Measurements from ENCODE around the gene NUDCD3. TPM values are rescaled to one million over a fixed set of nuclear protein-coding genes. Genes with fewer than 3 reads are reported as not detected.

NUDCD3 gene
- polyA plus RNA-seq, 1 donor (not counting 4 experiments of a cell fraction or from before 2014, with no cell fraction given): 58.7 TPM

DNA sequence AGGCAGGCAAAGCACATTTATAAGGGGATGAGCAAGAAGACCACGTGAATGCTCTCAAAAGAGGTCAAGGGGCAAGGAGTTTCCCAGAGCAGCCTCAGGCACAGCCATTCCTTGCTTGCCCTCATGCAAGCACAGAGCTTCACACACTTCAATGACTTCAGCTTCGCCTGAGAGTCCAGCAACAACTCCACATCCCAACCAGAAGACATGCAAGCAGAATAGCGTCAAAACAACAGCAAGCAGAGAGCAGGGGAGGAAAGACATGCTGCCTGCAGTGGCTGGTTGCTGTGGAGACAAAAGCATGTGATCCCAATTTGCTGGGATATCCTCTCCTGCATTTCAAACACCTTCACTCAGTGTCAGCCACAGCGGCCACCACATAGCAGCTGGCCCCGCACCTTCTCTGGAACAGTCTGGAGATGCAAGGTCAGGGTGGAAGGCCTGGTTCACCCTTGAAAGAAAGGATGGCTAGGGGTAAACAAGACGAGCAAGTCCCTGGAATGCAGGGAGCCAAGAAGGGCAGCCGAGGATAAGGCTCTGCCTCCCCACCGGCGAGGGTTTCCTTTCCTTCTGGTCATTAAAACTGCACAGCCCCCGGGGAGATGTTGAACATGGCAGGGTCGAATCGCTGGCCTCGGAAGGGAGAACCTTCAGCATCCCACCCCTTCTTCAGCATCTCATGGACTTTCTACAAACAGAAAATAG is 104.9 kb downstream of the NUDCD3 start:
- TF ChIP-seq, protein P1, sequence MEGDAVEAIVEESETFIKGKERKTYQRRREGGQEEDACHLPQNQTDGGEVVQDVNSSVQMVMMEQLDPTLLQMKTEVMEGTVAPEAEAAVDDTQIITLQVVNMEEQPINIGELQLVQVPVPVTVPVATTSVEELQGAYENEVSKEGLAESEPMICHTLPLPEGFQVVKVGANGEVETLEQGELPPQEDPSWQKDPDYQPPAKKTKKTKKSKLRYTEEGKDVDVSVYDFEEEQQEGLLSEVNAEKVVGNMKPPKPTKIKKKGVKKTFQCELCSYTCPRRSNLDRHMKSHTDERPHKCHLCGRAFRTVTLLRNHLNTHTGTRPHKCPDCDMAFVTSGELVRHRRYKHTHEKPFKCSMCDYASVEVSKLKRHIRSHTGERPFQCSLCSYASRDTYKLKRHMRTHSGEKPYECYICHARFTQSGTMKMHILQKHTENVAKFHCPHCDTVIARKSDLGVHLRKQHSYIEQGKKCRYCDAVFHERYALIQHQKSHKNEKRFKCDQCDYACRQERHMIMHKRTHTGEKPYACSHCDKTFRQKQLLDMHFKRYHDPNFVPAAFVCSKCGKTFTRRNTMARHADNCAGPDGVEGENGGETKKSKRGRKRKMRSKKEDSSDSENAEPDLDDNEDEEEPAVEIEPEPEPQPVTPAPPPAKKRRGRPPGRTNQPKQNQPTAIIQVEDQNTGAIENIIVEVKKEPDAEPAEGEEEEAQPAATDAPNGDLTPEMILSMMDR (optimal IDR thresholded peaks at IDR 0.05 in 1 of 3, IDR thresholded peaks at IDR 0.05 in 1 of 3, conservative IDR thresholded peaks at IDR 0.05 in 1 of 3; ENCODE audit: extremely low read depth in 1 of 3, insufficient read depth in 2 of 3, low read length in 3 of 3): no peak
- no peak for TF ChIP-seq EZH2 (IDR thresholded peaks at IDR 0.05; ENCODE audit: low read length)
- Histone ChIP-seq H3K4me3 (ENCODE audit: control insufficient read depth in 2 of 3, extremely low read depth in 1 of 3, insufficient read depth in 2 of 3, low read depth in 1 of 3, low read length in 3 of 3) (no peak overlapping the region), H3K79me2 (ENCODE audit: control insufficient read depth, insufficient read depth, low read length) (no peaks in the 10 kb centered on the region), H3K4me2 (ENCODE audit: control insufficient read depth, extremely low read depth, insufficient read depth, low read depth, low read length) (no peak overlapping the region), H4K20me1 (ENCODE audit: control insufficient read depth, extremely low read depth, insufficient read depth, low read length) (no peaks in the 10 kb centered on the region), H2AFZ (ENCODE audit: control insufficient read depth, low read length) (no peak overlapping the region), H3K27ac (ENCODE audit: control insufficient read depth, insufficient read depth, low read length) (no peak overlapping the region), H3K9ac (ENCODE audit: control insufficient read depth, extremely low read depth, insufficient read depth, low read length) (no peak overlapping the region), H3K36me3 (ENCODE audit: control insufficient read depth in 2 of 2, extremely low read depth in 1 of 2, insufficient read depth in 2 of 2, low read length in 2 of 2) (peaks cover 17 to 26% of the 10 kb centered on the region in 2 experiments), H3K9me3 (ENCODE audit: control insufficient read depth, low read depth, low read length) (no peaks in the 10 kb centered on the region), H3K9me1 (ENCODE audit: control insufficient read depth, extremely low read depth, insufficient read depth, low read length) (no peaks in the 10 kb centered on the region), H3K4me1 (ENCODE audit: control insufficient read depth, extremely low read depth, insufficient read depth, low read length) (peaks cover 5% of the 10 kb centered on the region), H3K27me3 (ENCODE audit: control insufficient read depth, extremely low read depth, insufficient read depth, low read length) (no peaks in the 10 kb centered on the region)
- no peak for FAIRE-seq
- no peak for DNase-seq (ENCODE audit: low read depth, low spot score)
- dilution Hi-C loops (cut with MboI; ENCODE audit: extremely low pct_ligation_motif_present, low sequenced_read_pairs): no loop called here

DNA sequence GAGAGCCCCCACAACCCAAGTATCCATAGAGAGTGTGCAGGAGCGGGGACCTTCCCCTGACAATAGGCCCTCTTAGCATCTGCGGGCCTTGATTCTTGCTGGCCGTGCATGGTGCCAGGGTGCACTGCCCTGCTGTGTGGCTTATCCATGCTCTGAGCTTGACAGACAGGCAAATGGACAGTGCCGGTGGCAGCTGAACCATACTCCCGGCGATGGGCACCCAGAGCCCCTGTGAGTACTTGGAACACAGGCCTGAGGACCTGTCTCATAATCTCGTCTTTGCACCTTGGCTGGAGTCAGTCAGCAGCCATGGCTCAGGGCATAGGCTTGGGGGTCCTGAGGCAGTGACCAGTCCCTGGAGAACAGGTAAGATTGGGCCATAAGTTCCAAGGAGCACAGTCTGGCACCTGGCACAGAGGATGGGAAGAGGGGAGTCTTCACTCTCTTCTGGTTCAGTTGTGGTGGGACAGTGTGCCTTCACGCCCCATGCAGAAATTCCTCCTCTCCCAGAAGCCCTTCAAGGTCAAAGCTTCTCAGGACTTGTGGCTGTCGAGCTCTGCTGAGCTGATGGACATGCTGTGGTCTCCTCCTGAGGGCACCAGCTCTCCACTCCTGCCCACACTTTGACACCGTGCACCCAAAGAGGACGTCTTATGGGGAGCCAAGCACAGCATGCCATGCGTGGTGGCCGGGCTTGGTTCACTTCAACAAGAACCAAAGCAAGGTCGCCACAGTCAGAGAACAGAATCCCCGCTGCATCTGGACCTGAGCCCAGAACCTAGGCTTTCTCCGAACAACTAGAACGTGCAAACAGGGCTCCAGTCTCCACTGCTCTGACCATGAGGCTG is 105.6 kb downstream of the NUDCD3 start:
- FAIRE-seq: no peak
- no peak for DNase-seq (ENCODE audit: low read depth, low spot score)
- dilution Hi-C loops (cut with MboI; ENCODE audit: extremely low pct_ligation_motif_present, low sequenced_read_pairs): no loop called here
- Histone ChIP-seq H3K9ac (ENCODE audit: control insufficient read depth, extremely low read depth, insufficient read depth, low read length) (no peak overlapping the region), H4K20me1 (ENCODE audit: control insufficient read depth, extremely low read depth, insufficient read depth, low read length) (no peaks in the 10 kb centered on the region), H3K4me2 (ENCODE audit: control insufficient read depth, extremely low read depth, insufficient read depth, low read depth, low read length) (no peak overlapping the region), H3K9me1 (ENCODE audit: control insufficient read depth, extremely low read depth, insufficient read depth, low read length) (no peaks in the 10 kb centered on the region), H3K27ac (ENCODE audit: control insufficient read depth, insufficient read depth, low read length) (no peak overlapping the region), H3K4me1 (ENCODE audit: control insufficient read depth, extremely low read depth, insufficient read depth, low read length) (peaks cover 13% of the 10 kb centered on the region), H3K79me2 (ENCODE audit: control insufficient read depth, insufficient read depth, low read length) (no peaks in the 10 kb centered on the region), H3K27me3 (ENCODE audit: control insufficient read depth, extremely low read depth, insufficient read depth, low read length) (no peaks in the 10 kb centered on the region), H3K4me3 (ENCODE audit: control insufficient read depth in 2 of 3, extremely low read depth in 1 of 3, insufficient read depth in 2 of 3, low read depth in 1 of 3, low read length in 3 of 3) (no peak overlapping the region), H2AFZ (ENCODE audit: control insufficient read depth, low read length) (no peak overlapping the region), H3K9me3 (ENCODE audit: control insufficient read depth, low read depth, low read length) (no peaks in the 10 kb centered on the region), H3K36me3 (ENCODE audit: control insufficient read depth in 2 of 2, extremely low read depth in 1 of 2, insufficient read depth in 2 of 2, low read length in 2 of 2) (peaks cover 15 to 23% of the 10 kb centered on the region in 2 experiments)
- TF ChIP-seq, protein P1 (optimal IDR thresholded peaks at IDR 0.05 in 1 of 3, IDR thresholded peaks at IDR 0.05 in 1 of 3, conservative IDR thresholded peaks at IDR 0.05 in 1 of 3; ENCODE audit: extremely low read depth in 1 of 3, insufficient read depth in 2 of 3, low read length in 3 of 3): no peak
- TF ChIP-seq EZH2 (IDR thresholded peaks at IDR 0.05; ENCODE audit: low read length): no peak
